Measurements from ENCODE around the gene PRAMEF18. TPM values are rescaled to one million over a fixed set of nuclear protein-coding genes. Genes with fewer than 3 reads are reported as not detected.
A peak's percentile ranks its signal among the peaks of the same experiment; 100 is the strongest.
"Not testable (repeated sequence)": the region's sequence is repeated elsewhere in the genome, so short reads cannot be mapped to it uniquely, and the experiment has no call there.

Gene PRAMEF18
- total and polyA plus RNA-seq, 4 donors, result not detected

GRCh38 chr1:13228343-13228781 lies 2.4 kb upstream of the PRAMEF18 start:
- DNase-seq, result peak in 1 of 3 donors; percentile 1
- Histone ChIP-seq H3K27ac (ENCODE audit: low read depth in 1 of 2, low read length in 1 of 2) (no peak overlapping the region), H3K36me3 (ENCODE audit: control insufficient read depth in 4 of 4, insufficient read depth in 4 of 4, low read length in 4 of 4) (no peaks in the 10 kb centered on the region), H3K27me3 (ENCODE audit: control insufficient read depth in 3 of 3, insufficient read depth in 3 of 3, low read length in 2 of 3) (peaks cover 0 to 3% (median 0%) of the 10 kb centered on the region in 3 donors), H3K9me3 (ENCODE audit: control insufficient read depth in 4 of 4, insufficient read depth in 3 of 4, low read length in 3 of 4) (no peaks in the 10 kb centered on the region), H3K4me1 (ENCODE audit: control insufficient read depth in 5 of 5, insufficient read depth in 5 of 5, low read length in 5 of 5) (no peaks in the 10 kb centered on the region), H3K4me3 (no peak overlapping the region), H3K9ac (ENCODE audit: insufficient read depth in 1 of 2, low read length in 2 of 2) (no peak overlapping the region)
- 72 to 74% methylated on average over 7 of the region's 7 CpGs for WGBS, 2 donors
- ATAC-seq (ENCODE audit: insufficient read depth, low FRiP score), result no peak
- TF ChIP-seq CTCF (IDR thresholded peaks at IDR 0.05; ENCODE audit: control extremely low read depth, extremely low read depth), result peak; percentile 15

GRCh38 chr1:13227271-13228055 lies 1.5 kb upstream of the PRAMEF18 start:
- not testable (repeated sequence) for H3K4me1 ChIP-seq (ENCODE audit: control insufficient read depth in 5 of 5, insufficient read depth in 5 of 5, low read length in 5 of 5); H3K27ac ChIP-seq (ENCODE audit: low read depth in 1 of 2, low read length in 1 of 2); H3K36me3 ChIP-seq (ENCODE audit: control insufficient read depth in 4 of 4, insufficient read depth in 4 of 4, low read length in 4 of 4); H3K9me3 ChIP-seq (ENCODE audit: control insufficient read depth in 4 of 4, insufficient read depth in 3 of 4, low read length in 3 of 4); DNase-seq; H3K9ac ChIP-seq (ENCODE audit: insufficient read depth in 1 of 2, low read length in 2 of 2); H3K27me3 ChIP-seq (ENCODE audit: control insufficient read depth in 3 of 3, insufficient read depth in 3 of 3, low read length in 2 of 3); ATAC-seq (ENCODE audit: insufficient read depth, low FRiP score); H3K4me3 ChIP-seq
- 87 to 88% methylated on average over 8 of the region's 8 CpGs for WGBS, 2 donors

- no peak for ATAC-seq (ENCODE audit: insufficient read depth, low FRiP score)
- 80 to 90% methylated on average over 5 of the region's 5 CpGs for WGBS, 2 donors
- no peaks in the 10 kb centered on the region for H3K4me1 ChIP-seq (ENCODE audit: control insufficient read depth in 5 of 5, insufficient read depth in 5 of 5, low read length in 5 of 5)
Observed at GRCh38 chr1:13224480-13225060, 1.4 kb downstream of the PRAMEF18 start.

GRCh38 chr1:13222788-13223187 lies 3.2 kb downstream of the PRAMEF18 start:
- WGBS, 2 donors, result no CpG with 5 or more reads among the region's 4 CpGs
- H3K36me3 ChIP-seq (ENCODE audit: control insufficient read depth in 4 of 4, insufficient read depth in 4 of 4, low read length in 4 of 4); H3K9me3 ChIP-seq (ENCODE audit: control insufficient read depth in 4 of 4, insufficient read depth in 3 of 4, low read length in 3 of 4); H3K4me1 ChIP-seq (ENCODE audit: control insufficient read depth in 5 of 5, insufficient read depth in 5 of 5, low read length in 5 of 5); H3K27me3 ChIP-seq (ENCODE audit: control insufficient read depth in 3 of 3, insufficient read depth in 3 of 3, low read length in 2 of 3); DNase-seq; H3K27ac ChIP-seq (ENCODE audit: low read depth in 1 of 2, low read length in 1 of 2); H3K4me3 ChIP-seq; H3K9ac ChIP-seq (ENCODE audit: insufficient read depth in 1 of 2, low read length in 2 of 2); ATAC-seq (ENCODE audit: insufficient read depth, low FRiP score): not testable (repeated sequence)

More at GRCh38 chr1:13224480-13225060, 1.4 kb downstream of the PRAMEF18 start:
- no peak overlapping the region for H3K4me3 ChIP-seq
- no peaks in the 10 kb centered on the region for H3K9me3 ChIP-seq (ENCODE audit: control insufficient read depth in 4 of 4, insufficient read depth in 3 of 4, low read length in 3 of 4)
- no peak overlapping the region for H3K27ac ChIP-seq (ENCODE audit: low read depth in 1 of 2, low read length in 1 of 2)
- no peak for TF ChIP-seq CTCF (IDR thresholded peaks at IDR 0.05; ENCODE audit: control extremely low read depth, extremely low read depth)
- no peak overlapping the region for H3K9ac ChIP-seq (ENCODE audit: insufficient read depth in 1 of 2, low read length in 2 of 2)
- H3K36me3 ChIP-seq (ENCODE audit: control insufficient read depth in 4 of 4, insufficient read depth in 4 of 4, low read length in 4 of 4), result no peaks in the 10 kb centered on the region
- H3K27me3 ChIP-seq (ENCODE audit: control insufficient read depth in 3 of 3, insufficient read depth in 3 of 3, low read length in 2 of 3), result peaks cover 0 to 3% (median 0%) of the 10 kb centered on the region in 3 donors
- DNase-seq, result no peak

GRCh38 chr1:13219203-13219602 lies 6.8 kb downstream of the PRAMEF18 start:
- WGBS, 2 donors, result no CpG with 5 or more reads among the region's 3 CpGs
- not testable (repeated sequence) for H3K9me3 ChIP-seq (ENCODE audit: control insufficient read depth in 4 of 4, insufficient read depth in 3 of 4, low read length in 3 of 4); H3K4me3 ChIP-seq; H3K27ac ChIP-seq (ENCODE audit: low read depth in 1 of 2, low read length in 1 of 2); H3K4me1 ChIP-seq (ENCODE audit: control insufficient read depth in 5 of 5, insufficient read depth in 5 of 5, low read length in 5 of 5); H3K27me3 ChIP-seq (ENCODE audit: control insufficient read depth in 3 of 3, insufficient read depth in 3 of 3, low read length in 2 of 3); DNase-seq; ATAC-seq (ENCODE audit: insufficient read depth, low FRiP score); H3K36me3 ChIP-seq (ENCODE audit: control insufficient read depth in 4 of 4, insufficient read depth in 4 of 4, low read length in 4 of 4); H3K9ac ChIP-seq (ENCODE audit: insufficient read depth in 1 of 2, low read length in 2 of 2)

- H3K36me3 ChIP-seq (ENCODE audit: control insufficient read depth in 4 of 4, insufficient read depth in 4 of 4, low read length in 4 of 4); H3K9ac ChIP-seq (ENCODE audit: insufficient read depth in 1 of 2, low read length in 2 of 2); H3K4me1 ChIP-seq (ENCODE audit: control insufficient read depth in 5 of 5, insufficient read depth in 5 of 5, low read length in 5 of 5); H3K4me3 ChIP-seq; H3K27ac ChIP-seq (ENCODE audit: low read depth in 1 of 2, low read length in 1 of 2); H3K27me3 ChIP-seq (ENCODE audit: control insufficient read depth in 3 of 3, insufficient read depth in 3 of 3, low read length in 2 of 3); H3K9me3 ChIP-seq (ENCODE audit: control insufficient read depth in 4 of 4, insufficient read depth in 3 of 4, low read length in 3 of 4); DNase-seq; ATAC-seq (ENCODE audit: insufficient read depth, low FRiP score): not testable (repeated sequence)
- WGBS, 2 donors, result no CpG with 5 or more reads among the region's 7 CpGs
Observed at GRCh38 chr1:13216619-13217018, 9.3 kb downstream of the PRAMEF18 start.
